Measurements from ENCODE around the gene CHMP5. TPM values are rescaled to one million over a fixed set of nuclear protein-coding genes. Genes with fewer than 3 reads are reported as not detected.

The CHMP5 gene
- total and polyA plus RNA-seq, 10 of the 15 experiments (the other 5 are each of a cell fraction or from before 2014, with no cell fraction given), result 40.3 to 179 (median 78.6) TPM

- no peak for FAIRE-seq
- RAD21 ChIA-PET (ENCODE audit: unreplicated experiment), result interaction anchor here (1.5 kb wide), 1 partner anchor 8 kb away, joined by 7 read pairs; no protein-coding TSS in a partner anchor
- WGBS (ENCODE audit: insufficient coverage, insufficient replicate concordance, low lambda C conversion rate, missing lambda C conversion rate), result 92% methylated on average over 1 of the region's 1 CpG
- no peak for TF ChIP-seq MXI1 (IDR thresholded peaks at IDR 0.05; ENCODE audit: low read depth, low read length)
- no peak for TF ChIP-seq CUX1 (IDR thresholded peaks at IDR 0.05; ENCODE audit: insufficient replicate concordance, low read depth, low read length)
- TF ChIP-seq SIN3A (IDR thresholded peaks at IDR 0.05; ENCODE audit: low read depth, low read length), result no peak
- no peak for TF ChIP-seq CHD2 (IDR thresholded peaks at IDR 0.05; ENCODE audit: borderline replicate concordance, low read depth, low read length)
- no peak for TF ChIP-seq BACH1 (IDR thresholded peaks at IDR 0.05; ENCODE audit: borderline replicate concordance)
- TF ChIP-seq RBBP5 (conservative IDR thresholded peaks at IDR 0.05), result no peak
- TF ChIP-seq KLF5 (IDR thresholded peaks at IDR 0.05; ENCODE audit: partially characterized antibody), result no peak
- no peak for TF ChIP-seq YBX1 (IDR thresholded peaks at IDR 0.05)
- TF ChIP-seq POLR2A (IDR thresholded peaks at IDR 0.05; ENCODE audit: low read depth, low read length), result no peak
- TF ChIP-seq LARP7 (IDR thresholded peaks at IDR 0.05), result no peak
- no peak for TF ChIP-seq CHD4 (IDR thresholded peaks at IDR 0.05)
- no peak for TF ChIP-seq GABPA (IDR thresholded peaks at IDR 0.05; ENCODE audit: low read depth)
- no peak for TF ChIP-seq CREB1 (IDR thresholded peaks at IDR 0.05; ENCODE audit: low read depth)
- no peak for TF ChIP-seq TCF7 (IDR thresholded peaks at IDR 0.05; ENCODE audit: borderline replicate concordance)
- TF ChIP-seq FOXK2 (IDR thresholded peaks at IDR 0.05), result no peak
- TF ChIP-seq ZSCAN29 (IDR thresholded peaks at IDR 0.05), result no peak
- TF ChIP-seq SRF (IDR thresholded peaks at IDR 0.05; ENCODE audit: low read depth in 2 of 2, low read length in 2 of 2), result no peak
- POLR2A ChIA-PET, result interaction anchor here (0.9 kb wide), 1 partner anchor 31 kb away, joined by 3 read pairs; the partner anchor contains the start of genes BAG1 and CHMP5
- BruUV-seq (replicated peaks), result no TSS peak
- Histone ChIP-seq H3K9ac (ENCODE audit: control insufficient read depth, insufficient read depth, low read length) (no peak overlapping the region), H3K79me2 (ENCODE audit: control insufficient read depth, insufficient read depth, low read length) (no peaks in the 10 kb centered on the region), H3K27ac (ENCODE audit: control insufficient read depth, insufficient read depth) (no peak overlapping the region), H3K4me2 (ENCODE audit: control insufficient read depth, insufficient read depth) (no peak overlapping the region), H2AFZ (ENCODE audit: control insufficient read depth, low read depth, low read length) (no peak overlapping the region), H3K4me1 (ENCODE audit: control insufficient read depth, insufficient read depth, low read length) (peaks cover 3% of the 10 kb centered on the region; the same call in 1 of the 2 replicates), H3K4me3 (no peak overlapping the region), H3K36me3 (ENCODE audit: control insufficient read depth in 2 of 2, insufficient read depth in 2 of 2, low read length in 1 of 2) (no peaks in the 10 kb centered on the region), H3K27me3 (replicated peaks in 1 of 2; ENCODE audit: control insufficient read depth in 2 of 2, insufficient read depth in 2 of 2, low read length in 1 of 2) (0 out of 4 replicates have a peak, but pooled peaks cover 0 to 1% of the 10 kb centered on the region in 2 experiments), H4K20me1 (ENCODE audit: control insufficient read depth, insufficient read depth) (no peaks in the 10 kb centered on the region), H3K9me3 (replicated peaks; ENCODE audit: control insufficient read depth, insufficient read depth, low read length) (no peaks in the 10 kb centered on the region)
- in situ Hi-C loops (cut with MboI) (no loop called here), intact Hi-C loops (cut with micrococcal nuclease; ENCODE audit: unreplicated experiment) (no loop called here)
- ATAC-seq, result no peak
- CTCF ChIA-PET, result interaction anchor here (0.9 to 1.7 kb wide), 2 partner anchors 25 to 74 kb away, joined by 3 to 6 read pairs; no protein-coding TSS in a partner anchor
- SMC1A ChIA-PET (ENCODE audit: uncharacterized antibody, unreplicated experiment), result interaction anchor here (0.9 to 1.3 kb wide), 3 partner anchors 49 to 153 kb away, joined by 3 to 4 read pairs (median 3); no protein-coding TSS in a partner anchor
- no peak for DNase-seq (ENCODE audit: low read depth, low spot score)
Observed at GRCh38 chr9:33233626-33234342, 31.1 kb upstream of the CHMP5 start.
